HG02973 (cell line): ENCODE results near the gene ZDHHC16.

Experiments
- ATAC-seq: cut with Tn5 transposase; IDR thresholded peaks from one replicate; pipeline ENCODE4 v1.9.1; 2021; ENCODE audit warnings: moderate library complexity; ENCODE audit not compliant: unreplicated experiment

Gene ZDHHC16

DNA sequence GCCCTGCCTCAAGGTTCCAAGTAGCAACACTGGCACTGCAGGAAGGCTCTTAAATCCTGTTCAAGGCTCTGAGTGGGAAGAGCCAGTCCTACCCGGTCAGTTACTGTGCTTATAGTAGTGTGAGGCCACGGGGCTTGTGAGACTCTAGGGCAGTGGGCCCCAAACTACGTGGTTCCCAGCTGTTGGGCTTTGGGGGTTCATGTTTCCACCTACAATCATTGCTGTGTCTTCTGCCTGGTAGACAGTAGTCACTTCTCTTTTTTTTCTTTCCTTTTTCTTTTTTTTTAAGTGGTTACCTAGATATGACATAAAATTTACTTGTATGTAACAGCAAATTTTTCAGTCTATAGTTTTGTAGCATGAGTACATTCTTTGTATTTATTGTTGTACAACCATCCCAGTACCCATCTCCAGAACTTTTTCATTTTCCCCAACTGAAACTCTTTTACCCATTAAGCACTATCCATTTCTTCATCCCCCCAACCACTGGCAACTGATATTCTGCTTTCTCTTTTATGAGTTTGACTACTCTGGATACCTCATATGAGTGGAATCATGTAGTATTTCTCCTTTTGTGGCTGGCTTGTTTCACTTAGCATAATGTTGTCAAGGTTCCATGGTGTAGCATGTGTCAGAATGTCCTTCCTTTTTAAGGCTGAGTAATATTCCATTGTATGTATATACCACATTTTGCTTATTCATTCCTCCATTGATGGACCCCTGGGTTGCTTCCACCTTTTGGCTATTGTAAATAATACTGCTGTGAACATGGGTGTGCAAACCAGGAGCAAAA is 60.4 kb downstream of the ZDHHC16 start:
- ATAC-seq = no peak
